Cardiac ventricle fibroblast (primary cell): ENCODE measurements around the gene OR2F1. TPM values are rescaled to one million over a fixed set of nuclear protein-coding genes. Genes with fewer than 3 reads are reported as not detected.

ENCODE experiments used
- total RNA-seq: library from RNA; depleted of rRNA; stranded (reverse); fragments of >200 nt; gene quantifications from 2 replicates; pipeline ENCODE4 v1.2.3, GENCODE V29; 2015

Gene OR2F1, protein sequence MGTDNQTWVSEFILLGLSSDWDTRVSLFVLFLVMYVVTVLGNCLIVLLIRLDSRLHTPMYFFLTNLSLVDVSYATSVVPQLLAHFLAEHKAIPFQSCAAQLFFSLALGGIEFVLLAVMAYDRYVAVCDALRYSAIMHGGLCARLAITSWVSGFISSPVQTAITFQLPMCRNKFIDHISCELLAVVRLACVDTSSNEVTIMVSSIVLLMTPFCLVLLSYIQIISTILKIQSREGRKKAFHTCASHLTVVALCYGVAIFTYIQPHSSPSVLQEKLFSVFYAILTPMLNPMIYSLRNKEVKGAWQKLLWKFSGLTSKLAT
- total RNA-seq = not detected in 2 replicates

DNA sequence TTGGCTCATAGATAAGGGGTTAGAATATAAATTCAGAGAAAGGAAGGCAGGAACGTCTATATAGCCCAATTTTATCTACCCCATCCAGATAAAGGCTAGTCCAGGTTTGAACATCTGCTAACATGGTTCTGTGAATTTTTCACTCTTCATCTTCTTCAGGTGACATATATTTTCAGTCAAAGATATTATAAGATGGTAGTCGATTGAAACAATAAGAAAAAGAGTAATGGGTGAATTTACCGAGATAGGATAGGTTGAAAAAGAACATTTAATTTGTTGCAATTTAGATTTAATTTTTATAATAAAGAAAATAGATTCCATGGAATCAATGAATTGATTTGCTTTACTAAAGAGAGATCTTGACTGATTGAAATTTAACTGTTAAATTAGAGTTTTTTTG is at the start of gene OR2F1:
TSS of gene OR2F1 (plus strand) at position 301 of the 400 bp plus-strand sequence. CDS start 5,127 bp downstream, outside the sequence.

DNA sequence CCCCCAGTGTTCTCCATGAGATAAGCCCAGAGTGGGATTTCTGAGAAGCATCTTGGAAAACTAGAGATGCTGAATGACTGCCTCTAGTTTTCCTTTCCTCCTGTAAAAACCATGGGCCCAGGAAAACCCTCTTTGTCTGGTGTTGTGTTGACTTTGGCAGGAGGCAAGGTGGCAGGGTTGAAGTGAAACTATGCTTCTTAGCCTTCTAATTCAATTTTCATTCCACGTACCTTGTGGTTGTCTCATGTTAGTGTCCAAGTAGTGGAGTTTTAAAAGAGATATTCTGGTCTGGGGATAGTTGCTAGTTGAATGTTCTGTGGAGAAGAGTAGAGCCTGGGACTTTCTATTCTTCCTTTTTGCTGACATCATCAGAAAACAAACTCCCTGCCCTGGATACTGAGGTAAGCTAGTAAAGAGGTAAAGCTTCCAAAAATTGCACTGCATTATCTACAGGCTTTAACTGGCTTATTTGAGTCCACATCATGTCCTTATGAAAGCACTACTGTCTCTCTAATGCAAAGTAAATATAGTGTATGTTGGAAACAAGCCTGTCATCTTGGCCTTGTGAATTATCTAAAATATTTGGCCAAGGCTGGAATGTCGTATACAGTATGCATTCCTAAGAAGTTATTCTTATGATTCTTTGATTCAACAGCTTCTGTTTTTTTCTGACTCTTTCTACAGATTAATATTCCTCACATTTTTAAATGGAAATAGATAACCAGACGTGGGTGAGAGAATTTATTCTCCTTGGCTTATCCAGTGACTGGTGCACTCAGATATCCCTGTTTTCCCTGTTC is 19.9 kb upstream of the OR2F1 start, which contains the start of gene OR2F2:
TSS of gene OR2F2 (plus strand) at position 708 of the 800 bp plus-strand sequence. CDS start at position 708, 0 bp downstream.

DNA sequence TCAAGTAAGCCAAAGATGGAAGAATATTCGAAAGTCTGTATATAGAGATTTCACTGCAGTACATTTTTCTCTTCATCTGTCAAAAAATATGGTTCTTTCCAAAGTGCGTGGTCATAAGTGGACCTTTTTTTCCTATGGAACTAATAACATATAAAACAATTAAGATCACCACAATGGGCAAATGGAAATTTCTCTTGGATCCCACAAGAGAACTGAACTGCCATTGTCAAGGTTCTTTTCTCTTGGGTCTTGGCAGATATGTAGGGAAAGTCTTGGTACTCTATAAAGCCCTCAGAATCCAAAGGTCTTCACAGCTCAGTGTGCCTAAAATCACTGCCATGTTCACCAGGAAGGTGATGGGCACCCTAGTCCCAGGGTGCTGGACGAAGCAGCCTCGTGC is 45.4 kb downstream of the OR2F1 start, which contains the start of gene OR6B1:
TSS of gene OR6B1 (plus strand) at position 301 of the 400 bp plus-strand sequence. CDS start 3,677 bp downstream, outside the sequence.

Other genes with a start within 250 kb of the OR2F1 start
- gene CTAGE6, start 197.1 kb upstream of the OR2F1 start, total RNA-seq = 0.05 TPM in 1 of 2 replicates, not detected in the other
- 45.4 and 56.9 TPM in 2 replicates for gene TCAF1, start 52.7 kb upstream of the OR2F1 start, total RNA-seq
- gene OR2F2, start 19.6 kb upstream of the OR2F1 start, total RNA-seq = not detected in 2 replicates
- not detected in 2 replicates for gene OR6B1, start 45.5 kb downstream of the OR2F1 start, total RNA-seq
- gene OR2A5, start 94.1 kb downstream of the OR2F1 start, total RNA-seq = not detected in 2 replicates
- not detected in 2 replicates for gene OR2A25, start 115.0 kb downstream of the OR2F1 start, total RNA-seq
- gene OR2A12, start 131.4 kb downstream of the OR2F1 start, total RNA-seq = not detected in 2 replicates
- not detected in 2 replicates for gene OR2A2, start 154.7 kb downstream of the OR2F1 start, total RNA-seq
- not detected in 2 replicates for gene OR2A14, start 168.3 kb downstream of the OR2F1 start, total RNA-seq
- gene CTAGE4, start 228.6 kb downstream of the OR2F1 start, total RNA-seq = 0.44 TPM in 1 of 2 replicates, not detected in the other
- gene ARHGEF35, start 241.0 kb downstream of the OR2F1 start, total RNA-seq = 1.7 and 2.9 TPM in 2 replicates